Fibroblast of pulmonary artery (primary cell): ENCODE data around the gene EPB41L5.

ENCODE experiments used
- DNase-seq: peaks from one replicate; pipeline ENCODE4 v3.0.0-alpha.2; 2010; ENCODE audit warnings: low read depth
- H3K4me3 ChIP-seq: replicated peaks from 2 replicates; pipeline ENCODE4 v1.5.1; 2011; ENCODE audit warnings: low read depth, mild to moderate bottlenecking, control low read depth, low read length, moderate library complexity
- CTCF ChIP-seq: IDR thresholded peaks from 2 replicates; pipeline ENCODE4 v1.5.1; 2011; ENCODE audit warnings: mild to moderate bottlenecking, control low read depth, low read length, inconsistent platforms; ENCODE audit errors: missing control alignments

Gene EPB41L5

GRCh38 chr2:120004254-120004653, 8.6 kb upstream of the EPB41L5 start:
- no peak for DNase-seq
- TF ChIP-seq CTCF = no peak
- H3K4me3 ChIP-seq = no peak overlapping the region

DNA sequence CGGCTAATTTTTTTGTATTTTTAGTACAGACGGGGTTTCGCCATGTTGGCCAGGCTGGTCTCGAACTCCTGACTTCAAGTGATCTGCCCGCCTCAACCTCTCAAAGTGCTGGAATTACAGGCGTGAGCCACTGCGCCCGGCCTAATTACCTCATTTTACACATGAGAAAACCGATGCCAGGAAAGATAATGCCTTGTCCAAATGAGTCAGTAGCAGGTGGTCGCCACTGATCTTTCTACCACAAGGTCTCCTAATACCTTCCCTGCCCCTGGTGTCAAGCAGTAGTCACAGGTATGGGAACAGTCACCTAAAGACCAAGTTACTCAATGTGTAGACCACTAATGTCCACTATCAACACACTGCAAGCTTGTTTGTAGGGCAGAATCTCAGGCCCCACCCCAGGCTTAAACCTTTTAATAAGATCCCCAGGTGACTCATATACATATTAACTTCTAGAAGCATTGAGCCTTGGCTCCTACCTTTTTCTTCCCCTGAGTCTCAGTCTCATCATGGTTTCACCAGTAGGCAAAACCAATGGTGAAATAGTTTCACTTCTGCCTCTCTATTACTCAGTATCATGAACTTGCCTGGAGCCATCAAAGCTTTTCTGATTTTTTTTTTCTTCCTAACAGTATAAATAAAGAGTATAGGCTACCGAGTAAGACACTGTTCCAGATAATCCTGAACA, 6.9 kb upstream of the EPB41L5 start:
- no peak for TF ChIP-seq CTCF
- no peak overlapping the region for H3K4me3 ChIP-seq
- DNase-seq = no peak

DNA sequence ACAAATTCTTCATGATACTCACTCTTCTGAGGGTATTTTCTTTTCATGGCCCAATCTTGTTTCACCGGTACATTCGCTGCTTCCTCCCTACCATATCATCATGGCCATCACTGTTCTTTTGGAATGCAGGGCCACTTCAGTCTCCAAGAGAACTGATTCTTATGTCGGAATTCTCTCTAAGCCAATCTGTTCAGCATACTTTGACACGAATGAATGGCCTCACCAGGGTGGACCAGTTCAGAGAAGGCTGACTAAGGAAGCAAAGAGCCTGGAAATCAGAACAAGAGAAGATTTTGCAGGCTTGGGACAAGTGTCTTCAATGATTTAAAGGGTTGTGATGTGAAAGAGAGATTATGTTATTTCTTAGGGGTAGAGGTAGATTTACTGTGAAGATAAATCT, 5.0 kb upstream of the EPB41L5 start:
- H3K4me3 ChIP-seq = no peak overlapping the region
- DNase-seq = no peak
- no peak for TF ChIP-seq CTCF

DNA sequence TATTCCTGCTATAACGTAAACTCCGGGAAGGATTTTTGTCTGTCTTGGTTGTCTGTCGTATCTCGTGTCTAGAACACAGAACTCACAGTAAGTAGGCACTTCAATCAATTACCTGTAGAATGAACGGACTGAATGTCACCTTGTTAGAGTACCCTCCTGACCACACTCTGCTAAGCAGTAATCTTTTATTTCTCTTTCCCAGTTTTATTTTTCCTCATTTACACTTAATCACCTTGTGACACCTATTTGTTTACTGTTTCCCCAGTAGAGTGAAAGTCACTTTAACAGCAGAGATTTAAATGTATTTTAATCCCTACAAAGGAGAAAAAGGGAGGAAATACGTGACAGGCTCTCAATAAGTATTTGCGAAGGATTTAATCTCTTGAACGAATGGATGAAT, 514 bp upstream of the EPB41L5 start:
- no peak for DNase-seq
- TF ChIP-seq CTCF = no peak
- H3K4me3 ChIP-seq = peak overlapping the region; percentile 77

- no peak for DNase-seq
- H3K4me3 ChIP-seq = peak overlapping the region; percentile 77
- no peak for TF ChIP-seq CTCF
These were observed 833 bp downstream of the EPB41L5 start for GRCh38 chr2:120013597-120014223.

DNA sequence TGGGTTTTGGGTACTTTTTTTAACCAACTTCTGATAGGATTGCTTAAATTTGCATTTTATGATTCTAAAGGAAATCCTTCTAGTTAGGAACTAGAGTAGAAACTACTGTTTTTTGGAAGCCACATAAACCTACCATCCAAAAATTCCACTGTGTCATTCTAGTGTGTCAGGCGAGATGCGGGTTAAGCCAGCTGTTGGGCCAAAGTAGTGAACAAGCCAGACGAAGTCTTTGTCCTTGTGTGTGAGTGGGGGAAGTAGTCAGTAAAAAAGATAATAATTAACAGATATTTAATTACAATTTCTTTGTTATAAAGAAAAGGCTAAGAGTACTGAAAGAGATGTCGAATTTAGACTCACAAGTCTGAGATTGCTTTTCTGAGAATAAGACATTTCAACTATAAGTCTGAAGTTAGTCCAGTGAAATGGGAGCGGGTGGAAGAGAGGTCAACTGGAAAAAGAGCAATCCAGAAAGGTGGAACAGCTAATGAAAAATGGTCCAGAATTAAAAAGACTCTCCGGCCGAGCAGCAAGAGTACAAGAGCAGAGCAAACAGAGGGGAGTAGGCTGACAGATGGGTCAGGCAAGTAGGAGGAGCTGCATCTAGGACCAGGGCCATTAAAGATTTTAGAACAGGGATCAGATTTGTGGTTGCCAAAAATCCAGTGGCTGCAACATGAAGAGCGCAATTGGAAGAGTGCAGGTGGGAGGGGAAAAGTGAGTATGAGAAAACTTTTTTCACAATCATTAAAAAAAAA, 1.5 kb downstream of the EPB41L5 start:
- no peak for TF ChIP-seq CTCF
- DNase-seq = no peak
- H3K4me3 ChIP-seq = peak overlapping the region; percentile 77
